IMR-90 (cell line): ENCODE data around the gene PTPRN2.

Experiments used
- MAZ ChIP-seq: IDR thresholded peaks from 2 replicates; pipeline ENCODE4 v1.6.1; 2012; ENCODE audit warnings: low read depth, mild to moderate bottlenecking, low read length, improper control_type of control experiment, moderate library complexity, borderline replicate concordance
- RCOR1 ChIP-seq: IDR thresholded peaks from 2 replicates; pipeline ENCODE4 v1.6.1; 2012; ENCODE audit warnings: mild to moderate bottlenecking, low read length, improper control_type of control experiment; ENCODE audit not compliant: insufficient replicate concordance
- RFX5 ChIP-seq: IDR thresholded peaks from 2 replicates; pipeline ENCODE4 v1.8.0; 2012; ENCODE audit warnings: low read depth, mild to moderate bottlenecking, low read length, moderate library complexity
- TF ChIP-seq, protein P1 (sequence below): conservative IDR thresholded peaks from 2 replicates; pipeline ENCODE4 v1.5.1; 2012; ENCODE audit warnings: mild to moderate bottlenecking, low read depth, low read length, improper control_type of control experiment
- TF ChIP-seq, protein P2 (sequence below): fragments of 150-350 bp; IDR thresholded peaks from 2 replicates; pipeline ENCODE4 v1.6.1; 2017; ENCODE audit warnings: mild to moderate bottlenecking, antibody characterized with exemption, low read length, low read depth

DNA sequence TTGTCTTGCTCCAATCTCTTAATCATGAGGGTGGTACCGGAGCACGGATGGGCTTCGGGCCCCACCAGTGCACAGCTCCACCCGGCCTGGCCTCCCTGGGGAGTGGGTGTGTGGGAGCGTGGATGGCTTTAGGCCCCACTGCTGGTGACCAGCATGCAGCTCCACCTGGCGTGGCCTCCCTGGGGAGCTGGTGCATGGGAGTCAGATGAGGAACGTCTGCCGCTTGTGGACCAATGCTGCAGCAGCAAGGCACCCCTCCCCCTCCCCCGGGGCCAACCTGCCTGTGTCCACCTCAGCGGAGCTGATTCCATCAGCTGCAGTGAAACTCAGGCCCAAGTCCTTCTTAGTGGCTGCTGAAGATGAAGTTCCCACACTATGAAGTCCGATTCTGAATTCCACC lies 511.4 kb downstream of the PTPRN2 start:
- TF ChIP-seq RFX5 (no peak), RCOR1 (no peak), MAZ (no peak)
- TF ChIP-seq, protein P1, sequence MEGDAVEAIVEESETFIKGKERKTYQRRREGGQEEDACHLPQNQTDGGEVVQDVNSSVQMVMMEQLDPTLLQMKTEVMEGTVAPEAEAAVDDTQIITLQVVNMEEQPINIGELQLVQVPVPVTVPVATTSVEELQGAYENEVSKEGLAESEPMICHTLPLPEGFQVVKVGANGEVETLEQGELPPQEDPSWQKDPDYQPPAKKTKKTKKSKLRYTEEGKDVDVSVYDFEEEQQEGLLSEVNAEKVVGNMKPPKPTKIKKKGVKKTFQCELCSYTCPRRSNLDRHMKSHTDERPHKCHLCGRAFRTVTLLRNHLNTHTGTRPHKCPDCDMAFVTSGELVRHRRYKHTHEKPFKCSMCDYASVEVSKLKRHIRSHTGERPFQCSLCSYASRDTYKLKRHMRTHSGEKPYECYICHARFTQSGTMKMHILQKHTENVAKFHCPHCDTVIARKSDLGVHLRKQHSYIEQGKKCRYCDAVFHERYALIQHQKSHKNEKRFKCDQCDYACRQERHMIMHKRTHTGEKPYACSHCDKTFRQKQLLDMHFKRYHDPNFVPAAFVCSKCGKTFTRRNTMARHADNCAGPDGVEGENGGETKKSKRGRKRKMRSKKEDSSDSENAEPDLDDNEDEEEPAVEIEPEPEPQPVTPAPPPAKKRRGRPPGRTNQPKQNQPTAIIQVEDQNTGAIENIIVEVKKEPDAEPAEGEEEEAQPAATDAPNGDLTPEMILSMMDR, result no peak
- TF ChIP-seq, protein P2, sequence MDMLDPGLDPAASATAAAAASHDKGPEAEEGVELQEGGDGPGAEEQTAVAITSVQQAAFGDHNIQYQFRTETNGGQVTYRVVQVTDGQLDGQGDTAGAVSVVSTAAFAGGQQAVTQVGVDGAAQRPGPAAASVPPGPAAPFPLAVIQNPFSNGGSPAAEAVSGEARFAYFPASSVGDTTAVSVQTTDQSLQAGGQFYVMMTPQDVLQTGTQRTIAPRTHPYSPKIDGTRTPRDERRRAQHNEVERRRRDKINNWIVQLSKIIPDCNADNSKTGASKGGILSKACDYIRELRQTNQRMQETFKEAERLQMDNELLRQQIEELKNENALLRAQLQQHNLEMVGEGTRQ, result no peak
